Spleen (tissue), 11 donors: Measurements from ENCODE around the gene HIVEP3. TPM values are rescaled to one million over a fixed set of nuclear protein-coding genes. Genes with fewer than 3 reads are reported as not detected.

Source experiments
- DNase-seq: peaks from one replicate; pipeline ENCODE4 v3.0.0-alpha.2; 2020
- H3K27ac ChIP-seq, 8 donors: fragments of 200-600 bp; sonication (generic) in 7 of 8; 1 replicate in 4 of 8; 2 replicates in 4 of 8; pipeline versions ENCODE4 v1.5.0 to v1.8.0; 2016 to 2021; ENCODE audit warnings: inconsistent platforms in 4 of 8, mild to moderate bottlenecking in 4 of 8, moderate library complexity in 1 of 8
- H3K27me3 ChIP-seq, 7 donors: fragments of 200-600 bp; sonication (generic) in 6 of 7; replicated peaks in 1 of 7; 1 replicate in 4 of 7; 2 replicates in 3 of 7; pipeline versions ENCODE4 v1.5.0 to v1.8.0; 2016 to 2021; ENCODE audit warnings: inconsistent platforms in 3 of 7, mild to moderate bottlenecking in 1 of 7
- H3K36me3 ChIP-seq, 6 donors: fragments of 200-600 bp; sonication (generic) in 5 of 6; 1 replicate in 4 of 6; 2 replicates in 2 of 6; pipeline versions ENCODE4 v1.5.0 to v1.8.0; 2016 to 2021; ENCODE audit warnings: inconsistent platforms in 2 of 6
- H3K4me1 ChIP-seq, 6 donors: fragments of 200-600 bp; sonication (generic) in 5 of 6; 1 replicate in 3 of 6; 2 replicates in 3 of 6; pipeline versions ENCODE4 v1.5.0 to v1.8.0; 2016 to 2021; ENCODE audit warnings: inconsistent platforms in 3 of 6
- H3K4me3 ChIP-seq, 8 donors: fragments of 200-600 bp; sonication (generic) in 7 of 8; 1 replicate in 4 of 8; 2 replicates in 4 of 8; pipeline versions ENCODE4 v1.5.0 to v1.8.0; 2016 to 2021; ENCODE audit warnings: inconsistent platforms in 4 of 8, mild to moderate bottlenecking in 4 of 8, moderate library complexity in 2 of 8
- H3K9me3 ChIP-seq, 8 donors: fragments of 200-600 bp; sonication (generic) in 7 of 8; 1 replicate in 4 of 8; 2 replicates in 4 of 8; pipeline versions ENCODE4 v1.5.0 to v1.8.0; 2016 to 2021; ENCODE audit warnings: inconsistent platforms in 4 of 8
- POLR2A ChIP-seq, 3 donors: fragments of 450-650 bp; IDR thresholded peaks; one replicate each; pipeline ENCODE4 v1.5.1; 2017; ENCODE audit warnings: antibody characterized with exemption in 3 of 3, mild to moderate bottlenecking in 1 of 3
- POLR2AphosphoS5 ChIP-seq, 3 donors: sonication (generic); formaldehyde crosslinking; IDR thresholded peaks; one replicate each; pipeline ENCODE4 v1.5.1; 2017; ENCODE audit warnings: antibody characterized with exemption in 3 of 3
- WGBS, 5 donors: extraction: QIAGEN DNeasy Blood & Tissue Kit in 3 of 5; methylation state at CpG; one replicate each; pipeline versions ENCODE4 v1.1.5 to v1.1.7; 2013 to 2018; 5-methylcytosine and 5-hydroxymethylcytosine counted together
- intact Hi-C: fragments of 100-400 bp; cut with DNase I; formaldehyde crosslinking; loops from one replicate; pipeline ENCODE4 v1.15.0; 2023; ENCODE audit warnings: low total_unique reads
- polyA plus RNA-seq, 3 donors: library from polyadenylated mRNA; stranded (reverse); fragments of 200-250 nt; gene quantifications; one replicate each; pipeline ENCODE4 v1.2.1, GENCODE V29; 2013
- total RNA-seq, 7 donors: library from RNA; depleted of rRNA in 3 of 7; stranded (reverse); fragments of >200 nt in 3 of 7; fragmentation: NEBNext Ultra II Directional in 4 of 7; extraction: Animal tissue kit (Norgen Biotek cat#: 25700) in 4 of 7; gene quantifications; one replicate each; pipeline versions ENCODE4 v1.1.0 to v1.2.1, GENCODE V29; 2016 to 2021
- TF ChIP-seq, protein P1 (sequence below), 11 experiments: fragments of 200-600 bp in 7 of 11; fragments of 450-650 bp in 4 of 11; sonication (generic) in 4 of 11; IDR thresholded peaks in 8 of 11; conservative IDR thresholded peaks in 3 of 11; 1 replicate in 7 of 11; 2 replicates in 4 of 11; pipeline versions ENCODE4 v1.4.0 to v1.8.0; 2016 to 2021; ENCODE audit warnings: antibody characterized with exemption in 11 of 11, inconsistent platforms in 4 of 11, mild to moderate bottlenecking in 1 of 11
- donor health status: healthy with polysubstance abuse.
- donor health status: DM: no; HTN: no; CAD: no; lungs with moderate emphysema.
- donor health status: DM: no; HTN: no; CAD: no.
- donor health status: Bipolar disorder and iron deficiency.
- donor health status: healthy.
- donor health status: DM: no; HTN: no; CAD: no.
- donor health status: DM: yes; HTN: yes; CAD: no.

HIVEP3 gene
- total and polyA plus RNA-seq, 10 donors: 2.4 to 21.2 (median 8.2) TPM

DNA sequence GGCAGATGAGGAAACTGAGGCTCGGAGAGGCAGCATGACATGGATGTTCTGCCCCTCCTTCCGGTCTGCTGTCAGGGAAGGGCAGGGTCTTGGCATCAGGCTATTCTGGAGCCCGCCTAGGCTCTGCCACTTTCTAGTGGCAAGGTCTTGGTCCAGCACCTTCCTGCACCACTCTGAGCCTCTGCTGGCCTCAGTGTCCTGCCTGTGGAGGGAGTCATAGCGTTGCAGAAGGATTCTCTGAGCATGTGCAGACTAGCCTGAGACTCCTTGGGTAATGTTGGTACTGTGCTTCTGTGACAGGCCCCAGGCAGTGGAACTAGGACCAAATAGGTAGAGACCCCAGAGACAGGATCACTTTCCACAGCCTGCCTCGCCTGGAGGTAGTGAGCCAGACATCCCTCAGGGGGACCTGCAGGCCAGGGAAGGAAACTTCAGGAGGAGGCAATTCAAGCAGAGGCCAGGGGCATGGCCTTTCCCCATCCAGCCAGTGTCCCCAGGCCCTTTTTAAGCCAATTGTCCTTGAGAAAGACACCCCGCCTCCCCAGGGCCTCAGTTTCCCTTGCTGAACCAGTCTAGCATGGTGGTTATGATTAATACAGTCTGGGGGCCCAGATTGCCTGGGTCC, 444.9 kb downstream of the HIVEP3 start:
- H3K27ac ChIP-seq: no peak overlapping the region
- no peaks in the 10 kb centered on the region for H3K9me3 ChIP-seq
- TF ChIP-seq POLR2A (IDR thresholded peaks at IDR 0.05): no peak
- TF ChIP-seq, protein P1, sequence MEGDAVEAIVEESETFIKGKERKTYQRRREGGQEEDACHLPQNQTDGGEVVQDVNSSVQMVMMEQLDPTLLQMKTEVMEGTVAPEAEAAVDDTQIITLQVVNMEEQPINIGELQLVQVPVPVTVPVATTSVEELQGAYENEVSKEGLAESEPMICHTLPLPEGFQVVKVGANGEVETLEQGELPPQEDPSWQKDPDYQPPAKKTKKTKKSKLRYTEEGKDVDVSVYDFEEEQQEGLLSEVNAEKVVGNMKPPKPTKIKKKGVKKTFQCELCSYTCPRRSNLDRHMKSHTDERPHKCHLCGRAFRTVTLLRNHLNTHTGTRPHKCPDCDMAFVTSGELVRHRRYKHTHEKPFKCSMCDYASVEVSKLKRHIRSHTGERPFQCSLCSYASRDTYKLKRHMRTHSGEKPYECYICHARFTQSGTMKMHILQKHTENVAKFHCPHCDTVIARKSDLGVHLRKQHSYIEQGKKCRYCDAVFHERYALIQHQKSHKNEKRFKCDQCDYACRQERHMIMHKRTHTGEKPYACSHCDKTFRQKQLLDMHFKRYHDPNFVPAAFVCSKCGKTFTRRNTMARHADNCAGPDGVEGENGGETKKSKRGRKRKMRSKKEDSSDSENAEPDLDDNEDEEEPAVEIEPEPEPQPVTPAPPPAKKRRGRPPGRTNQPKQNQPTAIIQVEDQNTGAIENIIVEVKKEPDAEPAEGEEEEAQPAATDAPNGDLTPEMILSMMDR (IDR thresholded peaks at IDR 0.05 in 8 of 11, conservative IDR thresholded peaks at IDR 0.05 in 3 of 11): no peak
- TF ChIP-seq POLR2AphosphoS5 (IDR thresholded peaks at IDR 0.05): no peak
- no peaks in the 10 kb centered on the region for H3K27me3 ChIP-seq
- H3K4me1 ChIP-seq: peaks cover 0 to 47% (median 19%) of the 10 kb centered on the region in 6 donors
- WGBS, 5 donors: 79 to 93% (median 86%) methylated on average over 6 of the region's 6 CpGs
- peak; percentile 58 for DNase-seq
- intact Hi-C loops: no loop called here
- H3K36me3 ChIP-seq: no peaks in the 10 kb centered on the region
- H3K4me3 ChIP-seq: no peak overlapping the region

- DNase-seq: peak; percentile 53
- TF ChIP-seq POLR2AphosphoS5 (IDR thresholded peaks at IDR 0.05) (no peak), POLR2A (IDR thresholded peaks at IDR 0.05) (no peak)
- TF ChIP-seq, protein P1 (IDR thresholded peaks at IDR 0.05 in 8 of 11, conservative IDR thresholded peaks at IDR 0.05 in 3 of 11): no peak
- peaks cover 0 to 39% (median 14%) of the 10 kb centered on the region in 6 donors for H3K4me1 ChIP-seq
- intact Hi-C loops: no loop called here
- no peak overlapping the region for H3K4me3 ChIP-seq
- no peaks in the 10 kb centered on the region for H3K9me3 ChIP-seq
- 80 to 92% (median 82%) methylated on average over 6 of the region's 6 CpGs for WGBS, 5 donors
- no peaks in the 10 kb centered on the region for H3K27me3 ChIP-seq
- no peaks in the 10 kb centered on the region for H3K36me3 ChIP-seq
- H3K27ac ChIP-seq: no peak overlapping the region
Observed at GRCh38 chr1:41471658-41472057, 447.1 kb downstream of the HIVEP3 start.

- DNase-seq: no peak
- H3K9me3 ChIP-seq: no peaks in the 10 kb centered on the region
- TF ChIP-seq POLR2A (IDR thresholded peaks at IDR 0.05): no peak
- TF ChIP-seq, protein P1 (IDR thresholded peaks at IDR 0.05 in 8 of 11, conservative IDR thresholded peaks at IDR 0.05 in 3 of 11): no peak
- TF ChIP-seq POLR2AphosphoS5 (IDR thresholded peaks at IDR 0.05): no peak
- H3K27ac ChIP-seq: no peak overlapping the region
- H3K4me3 ChIP-seq: no peak overlapping the region
- WGBS, 5 donors: 58 to 79% (median 61%) methylated on average over 4 to 5 of the region's 5 CpGs
- H3K36me3 ChIP-seq: no peaks in the 10 kb centered on the region
- peaks cover 0 to 21% (median 6%) of the 10 kb centered on the region in 6 donors for H3K4me1 ChIP-seq
- intact Hi-C loops: no loop called here
- H3K27me3 ChIP-seq: no peaks in the 10 kb centered on the region
Observed at GRCh38 chr1:41469706-41470105, 449.0 kb downstream of the HIVEP3 start.

- TF ChIP-seq, protein P1 (IDR thresholded peaks at IDR 0.05 in 8 of 11, conservative IDR thresholded peaks at IDR 0.05 in 3 of 11): no peak
- no peak for TF ChIP-seq POLR2AphosphoS5 (IDR thresholded peaks at IDR 0.05)
- no peak for TF ChIP-seq POLR2A (IDR thresholded peaks at IDR 0.05)
- intact Hi-C loops: no loop called here
- DNase-seq: no peak
- no peaks in the 10 kb centered on the region for H3K9me3 ChIP-seq
- peaks cover 0 to 11% (median 0%) of the 10 kb centered on the region in 6 donors for H3K4me1 ChIP-seq
- no peaks in the 10 kb centered on the region for H3K36me3 ChIP-seq
- no peak overlapping the region for H3K4me3 ChIP-seq
- H3K27ac ChIP-seq: no peak overlapping the region
- no peaks in the 10 kb centered on the region for H3K27me3 ChIP-seq
- 82 to 93% (median 87%) methylated on average over 12 of the region's 12 CpGs for WGBS, 5 donors
Observed at GRCh38 chr1:41468122-41468762, 450.5 kb downstream of the HIVEP3 start.
